Amniotic stem cell (primary cell): ENCODE results near the gene SPOCD1.

Experiments used
- DNase-seq: peaks from one replicate; lab custom pipeline; 2025; lab: John Stamatoyannopoulos, UW

The SPOCD1 gene

GRCh38 chr1:31799895-31800673 is 15.7 kb downstream of the SPOCD1 start:
- no peak for DNase-seq

DNA sequence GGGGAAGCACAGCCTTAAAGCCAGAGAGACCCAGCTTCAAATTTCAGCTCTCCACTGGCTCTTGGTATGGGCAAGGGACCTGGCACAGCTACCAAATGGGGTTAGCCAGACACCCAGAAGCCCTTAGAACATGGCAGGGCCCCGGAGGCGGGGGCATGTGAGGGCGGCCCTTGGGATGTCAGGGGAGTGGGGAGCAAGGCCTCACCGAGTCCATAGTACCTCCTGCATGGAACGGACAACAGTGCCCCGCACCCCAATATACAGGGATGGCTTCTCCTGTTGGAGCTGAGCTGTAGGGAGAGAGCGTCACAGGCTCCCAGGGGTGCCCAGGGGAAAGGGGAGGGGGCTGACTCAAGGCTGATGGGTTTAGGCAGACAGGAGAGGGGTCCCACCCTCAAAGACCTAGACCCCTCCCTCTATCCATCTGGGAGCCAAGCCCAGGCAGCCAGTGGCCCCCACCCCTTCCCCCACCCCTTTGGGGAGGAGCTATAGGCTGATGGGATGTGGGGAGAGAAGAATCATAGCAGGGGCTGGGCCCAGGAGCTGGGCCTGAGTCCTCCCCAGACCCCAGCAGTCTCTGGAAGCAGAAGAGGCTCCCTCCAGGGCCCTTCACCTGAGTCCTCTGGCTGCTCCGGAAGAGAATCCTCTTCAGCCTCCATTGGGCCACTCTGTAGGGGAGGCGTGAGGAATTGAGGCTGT is 16.5 kb downstream of the SPOCD1 start:
- no peak for DNase-seq

DNA sequence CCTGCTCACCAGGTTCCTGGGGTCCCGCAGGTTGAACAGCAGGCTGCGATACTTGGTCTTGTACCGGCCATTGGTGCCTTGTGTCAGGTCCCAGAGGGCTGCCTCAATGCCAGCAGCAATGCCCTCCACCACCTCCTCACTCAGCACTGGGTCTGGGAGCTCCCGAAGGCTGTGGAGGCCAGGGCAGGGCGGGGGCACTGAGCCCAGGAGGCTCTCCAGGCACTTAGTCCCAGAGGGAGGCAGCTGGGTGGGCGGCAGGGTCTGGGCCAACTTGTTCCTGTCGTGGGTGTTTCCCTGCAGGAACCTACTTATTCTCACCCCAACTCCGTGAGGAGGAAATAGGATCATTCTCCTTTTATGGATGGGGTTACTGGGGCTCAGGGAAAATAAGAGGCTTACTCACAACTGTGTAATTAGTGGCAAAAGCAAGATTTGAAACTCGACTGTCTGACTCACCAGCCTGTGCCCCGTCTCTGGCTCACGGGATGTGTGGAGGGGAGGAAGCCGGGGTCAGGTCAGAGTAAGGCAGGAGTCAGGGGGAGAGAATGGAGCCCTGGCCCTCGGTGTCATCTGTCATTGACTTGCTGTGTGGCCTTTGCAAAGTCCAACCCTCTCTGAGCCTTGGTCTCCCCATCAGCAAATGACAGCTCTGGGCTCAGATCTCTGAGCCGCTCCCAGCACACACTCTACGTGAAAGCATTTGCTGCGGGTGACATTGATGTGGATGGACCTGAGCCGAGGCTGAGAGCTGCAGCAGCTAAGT is 17.2 kb downstream of the SPOCD1 start:
- DNase-seq = peak; percentile 82

DNA sequence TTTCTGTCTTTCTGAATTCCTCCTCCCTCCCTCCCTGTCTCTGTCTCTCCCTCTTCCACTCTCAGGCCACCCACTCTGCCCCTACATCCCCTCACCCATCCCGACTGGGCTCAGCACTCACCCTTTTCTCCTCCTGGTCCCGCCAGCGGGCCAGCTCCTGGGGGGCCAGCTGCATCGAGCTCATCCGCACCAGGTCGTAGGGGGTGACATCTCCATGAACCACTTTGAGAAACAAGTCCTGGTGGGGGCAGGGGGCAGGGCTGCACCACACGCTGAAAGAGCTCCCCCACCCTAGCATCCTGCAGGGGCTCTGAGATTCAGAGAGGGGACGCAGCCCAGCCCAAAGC is 17.8 kb downstream of the SPOCD1 start:
- no peak for DNase-seq

GRCh38 chr1:31797216-31797615 is 18.6 kb downstream of the SPOCD1 start:
- no peak for DNase-seq

DNA sequence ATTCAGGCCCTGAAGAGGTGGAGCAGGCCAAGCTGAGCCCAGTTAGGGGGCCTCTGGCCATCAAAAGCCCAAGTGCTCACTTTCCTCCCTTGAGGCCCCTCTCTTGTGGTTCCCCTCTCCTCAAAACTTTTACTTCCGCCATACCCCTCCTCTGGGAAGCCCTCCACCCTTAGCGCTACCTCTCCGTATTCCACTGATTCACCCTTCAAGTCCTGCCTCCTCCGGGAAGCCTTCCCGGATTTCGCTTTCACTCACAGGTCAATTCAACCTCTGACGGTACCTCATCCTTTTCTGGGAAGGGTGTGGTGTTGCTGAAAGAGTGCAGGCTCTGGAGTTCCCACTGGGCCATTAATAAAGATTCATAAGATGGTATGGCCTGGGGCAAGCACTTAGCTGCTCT is 19.1 kb downstream of the SPOCD1 start:
- no peak for DNase-seq

GRCh38 chr1:31795801-31796621 is 19.8 kb downstream of the SPOCD1 start:
- peak; percentile 47 for DNase-seq

DNA sequence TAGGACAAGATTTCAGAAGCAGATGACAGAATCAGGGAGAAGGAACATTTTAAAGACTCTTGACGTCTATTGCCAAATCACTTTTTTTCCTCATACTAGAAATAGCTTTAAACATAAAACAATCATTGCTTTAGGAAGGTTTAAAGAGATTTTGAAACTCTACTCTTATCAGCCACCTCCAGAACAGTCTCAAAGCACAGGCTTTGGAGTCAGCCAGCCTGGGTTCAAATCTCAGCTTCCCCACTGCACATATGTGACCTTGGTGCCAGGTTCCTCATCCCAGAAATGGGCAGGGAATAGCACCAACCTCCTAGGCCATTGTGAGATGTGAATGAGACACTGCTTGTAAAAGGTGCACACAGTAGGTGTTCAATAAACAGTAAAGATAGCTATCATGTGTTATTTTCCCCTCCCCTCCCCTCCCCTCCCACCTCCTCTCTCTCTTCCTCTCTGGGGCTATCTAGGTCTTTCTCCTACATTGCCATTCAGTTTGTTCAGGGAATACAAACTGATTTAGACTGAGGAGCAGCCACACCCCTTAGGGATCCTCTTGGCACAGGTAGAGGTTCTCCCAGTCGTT is 20.6 kb downstream of the SPOCD1 start:
- DNase-seq = no peak

- no peak for DNase-seq
These were observed 22.1 kb downstream of the SPOCD1 start for GRCh38 chr1:31793586-31794285.

DNA sequence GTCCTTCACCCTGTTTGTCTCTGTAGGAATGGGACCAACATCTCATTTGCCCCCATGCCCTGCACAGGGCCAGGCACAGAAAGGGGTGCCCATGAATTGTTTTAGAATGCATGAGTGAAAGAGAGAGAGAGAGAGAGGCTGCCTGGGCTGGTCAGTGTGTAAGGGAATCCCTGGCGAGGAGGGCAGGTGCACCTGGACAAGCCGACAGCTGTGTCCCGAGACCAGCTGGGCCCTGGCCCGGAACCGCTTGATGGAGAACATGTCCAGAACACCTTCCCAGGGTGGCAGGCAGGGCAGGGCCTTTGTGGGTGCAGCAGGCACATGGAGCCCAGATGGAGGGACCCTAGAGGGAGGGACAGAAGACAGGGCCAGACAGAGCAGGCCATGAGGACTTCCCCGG is 22.7 kb downstream of the SPOCD1 start:
- DNase-seq = no peak

DNA sequence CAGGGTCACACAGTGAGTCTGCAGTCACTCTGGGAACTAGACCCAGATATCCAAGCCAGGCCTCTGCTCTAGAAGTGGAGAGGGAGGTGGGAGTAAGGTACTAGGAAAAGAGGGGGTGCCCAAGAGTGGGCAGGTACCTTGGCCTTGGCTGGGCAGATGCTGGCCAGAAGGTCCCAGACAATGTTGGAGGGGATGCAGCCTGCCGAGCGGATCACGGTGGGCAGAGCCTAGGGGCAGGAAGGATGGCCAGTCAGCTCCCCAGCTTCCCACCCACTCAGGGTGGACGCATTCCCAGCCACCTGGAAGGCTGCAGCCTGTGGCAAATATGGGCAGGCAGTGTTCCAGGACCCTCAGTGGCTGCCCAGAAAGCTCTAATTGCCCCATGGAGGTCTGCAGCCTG is 23.3 kb downstream of the SPOCD1 start:
- no peak for DNase-seq

DNA sequence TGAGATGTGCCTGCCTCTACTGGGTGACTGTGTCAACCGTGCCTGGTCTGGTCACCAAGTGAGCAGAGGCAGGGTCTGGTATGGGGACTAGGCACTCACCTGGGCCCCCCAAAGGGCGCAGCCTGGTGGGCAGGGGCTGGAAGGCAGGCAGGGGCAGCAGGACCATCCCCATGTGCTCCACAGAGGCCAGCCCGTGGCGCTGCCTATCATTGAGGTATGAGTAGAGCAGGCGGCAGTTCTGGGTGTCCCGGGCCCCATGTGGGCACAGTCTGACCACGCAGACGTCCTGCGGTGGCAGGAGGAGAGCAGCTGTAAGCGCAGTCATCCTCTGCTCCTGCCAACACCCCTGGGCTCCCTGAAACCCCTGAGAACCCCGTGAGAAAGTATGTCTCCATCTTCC is 23.7 kb downstream of the SPOCD1 start:
- no peak for DNase-seq

GRCh38 chr1:31791131-31791858 is 24.5 kb downstream of the SPOCD1 start:
- no peak for DNase-seq

GRCh38 chr1:31790641-31791091 is 25.2 kb downstream of the SPOCD1 start:
- no peak for DNase-seq

- DNase-seq = no peak
These were observed 25.7 kb downstream of the SPOCD1 start for GRCh38 chr1:31790140-31790539.

DNA sequence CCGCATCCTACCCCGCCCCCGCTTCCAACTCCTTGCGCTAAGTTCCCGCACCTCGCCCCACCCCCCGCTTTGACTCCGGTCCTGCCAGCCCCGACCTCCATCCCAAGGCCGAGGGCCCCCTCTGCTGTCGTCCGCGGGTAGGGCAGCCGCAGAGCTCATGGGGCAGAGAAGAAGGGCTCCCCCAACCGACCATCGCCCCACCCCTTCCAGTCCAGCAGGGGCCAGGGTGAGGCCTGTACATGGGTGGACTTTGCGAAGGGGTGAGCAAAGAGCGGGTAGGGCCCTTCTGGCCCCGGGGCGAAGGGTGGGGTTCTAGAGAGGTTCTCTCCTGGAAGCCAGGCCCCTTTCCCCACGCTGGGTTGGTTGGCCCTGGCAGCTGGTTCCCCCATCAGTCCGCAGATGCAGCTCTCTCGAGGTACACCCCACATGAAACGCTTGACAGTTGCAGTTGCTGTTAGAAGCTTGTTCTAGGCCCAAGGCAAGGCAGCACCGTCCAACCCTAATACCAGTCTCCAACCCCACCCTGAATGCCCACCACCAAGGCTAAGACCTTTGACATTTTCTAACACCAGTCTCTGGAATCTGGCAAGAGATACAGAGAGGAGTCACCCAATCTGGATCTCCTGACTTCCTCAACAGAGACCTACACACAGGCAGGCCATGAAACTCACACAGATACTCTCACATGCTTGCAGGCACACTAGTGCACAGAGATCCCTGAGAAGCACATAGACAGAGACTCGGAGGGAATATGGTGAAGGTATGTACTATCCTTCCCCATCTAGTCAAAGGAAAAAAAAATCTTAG is 26.4 kb downstream of the SPOCD1 start:
- DNase-seq = peak; percentile 79

DNA sequence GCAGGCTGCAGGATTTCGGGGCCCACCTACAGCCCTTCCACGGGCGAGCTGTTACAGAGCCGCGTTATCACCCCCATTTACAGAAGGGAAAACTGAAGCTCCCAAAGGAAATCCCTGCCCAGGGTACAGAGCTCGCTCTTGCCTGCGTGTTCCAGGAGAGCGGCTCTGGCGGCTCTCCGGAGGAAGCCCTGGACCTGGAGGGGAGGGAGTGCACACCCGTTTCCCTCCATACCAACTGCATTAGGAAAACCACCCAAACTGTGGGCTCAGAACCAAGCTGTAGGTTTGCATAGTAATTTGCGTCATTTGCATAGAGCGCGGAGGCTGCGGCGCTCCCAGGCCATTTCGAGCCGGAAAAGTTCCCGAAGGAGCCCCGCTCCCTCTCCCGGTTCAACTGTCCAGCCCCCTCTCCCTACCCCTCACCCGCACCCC is 27.0 kb downstream of the SPOCD1 start:
- peak; percentile 78 for DNase-seq

DNA sequence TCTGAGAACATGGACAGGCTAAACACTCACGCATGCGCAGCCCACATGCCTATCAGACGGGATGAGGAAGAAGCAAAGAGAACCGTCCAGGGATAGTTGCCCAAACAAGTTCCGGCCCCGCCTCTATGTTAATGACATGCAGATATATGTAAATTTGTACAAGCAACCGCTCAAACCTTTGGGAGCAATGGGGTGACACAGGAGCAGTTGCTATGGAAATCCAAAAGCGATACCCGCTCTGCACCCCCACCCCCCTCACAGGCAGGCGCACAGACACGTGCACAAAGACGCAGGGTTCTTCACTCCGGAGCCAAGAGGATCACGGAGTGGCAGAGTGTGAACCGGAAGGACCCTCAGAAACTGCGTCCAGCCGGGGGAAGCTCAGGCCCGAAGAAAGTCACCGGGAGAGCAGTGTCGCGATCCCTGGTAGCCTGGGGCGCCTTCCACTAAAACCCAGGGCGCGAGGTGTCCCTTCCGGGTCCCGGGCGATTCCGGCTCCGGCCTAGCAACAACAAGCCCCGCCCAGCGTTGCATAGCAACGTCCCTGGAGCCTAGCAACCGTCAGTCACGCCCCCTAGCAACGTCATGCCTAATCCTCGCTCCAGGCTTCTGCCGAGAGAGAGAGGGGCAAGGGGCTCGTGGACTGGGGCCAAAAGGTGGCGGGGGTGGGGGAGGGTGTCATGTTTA is 27.5 kb downstream of the SPOCD1 start:
- peak; percentile 66 for DNase-seq

DNA sequence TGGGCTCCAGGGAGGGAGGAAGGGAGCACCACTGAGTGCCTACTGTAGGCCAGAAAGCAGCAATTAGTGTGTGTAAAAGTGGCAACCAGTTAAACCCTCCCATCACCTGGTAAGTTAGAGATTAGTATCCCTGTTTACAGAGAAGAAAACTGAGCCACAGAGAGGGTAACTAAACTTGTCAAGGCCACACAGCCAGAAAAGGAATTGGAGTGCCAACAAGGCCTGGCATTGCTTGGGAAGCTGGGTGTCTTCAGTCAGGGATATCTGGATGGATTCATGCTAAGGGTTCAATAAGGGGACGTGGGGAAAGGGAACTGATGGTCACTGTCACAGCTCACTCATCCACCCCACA is 28.1 kb downstream of the SPOCD1 start:
- no peak for DNase-seq
